ENCODE data around the gene BRIX1. TPM values are rescaled to one million over a fixed set of nuclear protein-coding genes. Genes with fewer than 3 reads are reported as not detected.

BRIX1 gene
- total and polyA plus RNA-seq, 2 donors (not counting 1 experiment from before 2014, with no cell fraction given), result 6.9 to 29.3 TPM

GRCh38 chr5:34886392-34887119, 29.0 kb upstream of the BRIX1 start:
- Histone ChIP-seq H3K79me2 (ENCODE audit: control insufficient read depth, insufficient read depth, low read length) (no peaks in the 10 kb centered on the region), H3K36me3 (replicated peaks in 1 of 2; ENCODE audit: control extremely low read depth in 1 of 2, control insufficient read depth in 1 of 2, extremely low read depth in 1 of 2, insufficient read depth in 2 of 2, low read length in 1 of 2) (no peaks in the 10 kb centered on the region), H3K4me3 (ENCODE audit: control extremely low read depth in 1 of 5, extremely low read depth in 1 of 5, insufficient read depth in 1 of 5, low read depth in 2 of 5, low read length in 4 of 5) (no peak overlapping the region), H3K4me1 (ENCODE audit: control insufficient read depth in 2 of 2, insufficient read depth in 2 of 2, low read length in 2 of 2) (no peaks in the 10 kb centered on the region), H3K9ac (ENCODE audit: low read length) (no peak overlapping the region), H3K9me3 (ENCODE audit: control extremely low read depth in 1 of 3, control insufficient read depth in 2 of 3, insufficient read depth in 1 of 3, low read length in 2 of 3) (no peaks in the 10 kb centered on the region), H4K20me1 (ENCODE audit: control insufficient read depth, insufficient read depth, low read length, poor library complexity, severe bottlenecking) (no peaks in the 10 kb centered on the region), H3K4me2 (replicated peaks; ENCODE audit: low read depth, low read length, poor library complexity, severe bottlenecking) (no peak overlapping the region), H3K27me3 (replicated peaks in 1 of 4; ENCODE audit: control extremely low read depth in 1 of 4, control insufficient read depth in 3 of 4, insufficient read depth in 4 of 4, low read length in 3 of 4) (no peaks in the 10 kb centered on the region), H2AFZ (ENCODE audit: insufficient read depth, low read depth, low read length, poor library complexity, severe bottlenecking) (no peak overlapping the region), H3K27ac (ENCODE audit: low read length in 2 of 2) (no peak overlapping the region)
- Mint-ChIP-seq H3K27me3 (peaks cover 13% of the 10 kb centered on the region), H3K4me3 (no peak overlapping the region), H3K27ac (no peak overlapping the region), H3K9me3 (ENCODE audit: insufficient read depth) (no peaks in the 10 kb centered on the region), H3K4me1 (no peaks in the 10 kb centered on the region)
- intact Hi-C loops (cut with micrococcal nuclease), result no loop called here
- WGBS (ENCODE audit: insufficient coverage), result 71% methylated on average over 1 of the region's 3 CpGs
- DNase-seq, result no peak
- TF ChIP-seq EZH2 (IDR thresholded peaks at IDR 0.05; ENCODE audit: borderline replicate concordance, insufficient read depth, low read depth, low read length, poor library complexity, severe bottlenecking), result no peak
- TF ChIP-seq, protein P1, sequence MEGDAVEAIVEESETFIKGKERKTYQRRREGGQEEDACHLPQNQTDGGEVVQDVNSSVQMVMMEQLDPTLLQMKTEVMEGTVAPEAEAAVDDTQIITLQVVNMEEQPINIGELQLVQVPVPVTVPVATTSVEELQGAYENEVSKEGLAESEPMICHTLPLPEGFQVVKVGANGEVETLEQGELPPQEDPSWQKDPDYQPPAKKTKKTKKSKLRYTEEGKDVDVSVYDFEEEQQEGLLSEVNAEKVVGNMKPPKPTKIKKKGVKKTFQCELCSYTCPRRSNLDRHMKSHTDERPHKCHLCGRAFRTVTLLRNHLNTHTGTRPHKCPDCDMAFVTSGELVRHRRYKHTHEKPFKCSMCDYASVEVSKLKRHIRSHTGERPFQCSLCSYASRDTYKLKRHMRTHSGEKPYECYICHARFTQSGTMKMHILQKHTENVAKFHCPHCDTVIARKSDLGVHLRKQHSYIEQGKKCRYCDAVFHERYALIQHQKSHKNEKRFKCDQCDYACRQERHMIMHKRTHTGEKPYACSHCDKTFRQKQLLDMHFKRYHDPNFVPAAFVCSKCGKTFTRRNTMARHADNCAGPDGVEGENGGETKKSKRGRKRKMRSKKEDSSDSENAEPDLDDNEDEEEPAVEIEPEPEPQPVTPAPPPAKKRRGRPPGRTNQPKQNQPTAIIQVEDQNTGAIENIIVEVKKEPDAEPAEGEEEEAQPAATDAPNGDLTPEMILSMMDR (IDR thresholded peaks at IDR 0.05), result no peak
- ChIA-PET CTCF (interaction anchor here (0.7 to 0.9 kb wide), 3 partner anchors 12 to 991 kb away, joined by 3 to 4 read pairs (median 4); no protein-coding TSS in a partner anchor), POLR2A (no interaction called here)
- no peak for ATAC-seq (ENCODE audit: low read depth)

DNA sequence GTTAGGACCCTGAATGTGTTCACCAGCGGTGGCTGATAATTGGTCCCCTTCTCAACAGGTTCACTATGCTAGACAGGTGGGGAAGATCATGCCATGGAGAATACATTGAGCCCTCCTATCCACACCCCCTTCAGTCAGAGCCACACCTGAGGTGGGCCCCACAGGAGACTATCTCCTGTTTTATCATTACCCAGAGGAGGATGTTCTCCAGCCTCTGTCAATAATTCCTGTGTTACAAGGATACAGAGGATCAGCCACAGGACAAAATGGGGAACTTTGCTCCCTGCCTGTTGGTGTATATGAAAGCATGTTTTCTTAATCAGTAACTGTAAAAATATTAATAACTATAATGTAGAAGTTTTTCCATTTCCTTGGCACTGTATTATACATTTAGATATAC, 26.1 kb upstream of the BRIX1 start:
- H2AFZ ChIP-seq (ENCODE audit: insufficient read depth, low read depth, low read length, poor library complexity, severe bottlenecking), result no peak overlapping the region
- Mint-ChIP-seq H3K4me1 (no peaks in the 10 kb centered on the region), H3K27me3 (peaks cover 9% of the 10 kb centered on the region), H3K4me3 (no peak overlapping the region), H3K9me3 (ENCODE audit: insufficient read depth) (no peaks in the 10 kb centered on the region), H3K27ac (no peak overlapping the region)
- H4K20me1 ChIP-seq (ENCODE audit: control insufficient read depth, insufficient read depth, low read length, poor library complexity, severe bottlenecking), result no peaks in the 10 kb centered on the region
- no peak for TF ChIP-seq EZH2 (IDR thresholded peaks at IDR 0.05; ENCODE audit: borderline replicate concordance, insufficient read depth, low read depth, low read length, poor library complexity, severe bottlenecking)
- TF ChIP-seq, protein P1 (IDR thresholded peaks at IDR 0.05), result no peak
- H3K27me3 ChIP-seq (replicated peaks in 1 of 4; ENCODE audit: control extremely low read depth in 1 of 4, control insufficient read depth in 3 of 4, insufficient read depth in 4 of 4, low read length in 3 of 4), result no peaks in the 10 kb centered on the region
- H3K27ac ChIP-seq (ENCODE audit: low read length in 2 of 2), result no peak overlapping the region
- no peak overlapping the region for H3K4me3 ChIP-seq (ENCODE audit: control extremely low read depth in 1 of 5, extremely low read depth in 1 of 5, insufficient read depth in 1 of 5, low read depth in 2 of 5, low read length in 4 of 5)
- POLR2A ChIA-PET, result no interaction called here
- no peaks in the 10 kb centered on the region for H3K36me3 ChIP-seq (replicated peaks in 1 of 2; ENCODE audit: control extremely low read depth in 1 of 2, control insufficient read depth in 1 of 2, extremely low read depth in 1 of 2, insufficient read depth in 2 of 2, low read length in 1 of 2)
- no peaks in the 10 kb centered on the region for H3K4me1 ChIP-seq (ENCODE audit: control insufficient read depth in 2 of 2, insufficient read depth in 2 of 2, low read length in 2 of 2)
- H3K4me2 ChIP-seq (replicated peaks; ENCODE audit: low read depth, low read length, poor library complexity, severe bottlenecking), result no peak overlapping the region
- H3K79me2 ChIP-seq (ENCODE audit: control insufficient read depth, insufficient read depth, low read length), result no peaks in the 10 kb centered on the region
- ATAC-seq (ENCODE audit: low read depth) (no peak), DNase-seq (no peak)
- intact Hi-C loops (cut with micrococcal nuclease), result no loop called here
- 100% methylated on average over 1 of the region's 1 CpG for WGBS (ENCODE audit: insufficient coverage)
- no peaks in the 10 kb centered on the region for H3K9me3 ChIP-seq (ENCODE audit: control extremely low read depth in 1 of 3, control insufficient read depth in 2 of 3, insufficient read depth in 1 of 3, low read length in 2 of 3)
- CTCF ChIA-PET, result interaction anchor here (1.7 kb wide), 1 partner anchor 366 kb away, joined by 6 read pairs; no protein-coding TSS in a partner anchor
- H3K9ac ChIP-seq (ENCODE audit: low read length), result no peak overlapping the region
